LNCAP (cell line): ENCODE results near the gene RHEB.

Source experiments
- TF ChIP-seq, protein P1 (sequence below): fragments of 450-650 bp; IDR thresholded peaks from 2 replicates; pipeline ENCODE4 v1.5.1; 2017; ENCODE audit warnings: mild to moderate bottlenecking

Gene RHEB

GRCh38 chr7:151436446-151437158, 83.1 kb downstream of the RHEB start:
- TF ChIP-seq, protein P1, sequence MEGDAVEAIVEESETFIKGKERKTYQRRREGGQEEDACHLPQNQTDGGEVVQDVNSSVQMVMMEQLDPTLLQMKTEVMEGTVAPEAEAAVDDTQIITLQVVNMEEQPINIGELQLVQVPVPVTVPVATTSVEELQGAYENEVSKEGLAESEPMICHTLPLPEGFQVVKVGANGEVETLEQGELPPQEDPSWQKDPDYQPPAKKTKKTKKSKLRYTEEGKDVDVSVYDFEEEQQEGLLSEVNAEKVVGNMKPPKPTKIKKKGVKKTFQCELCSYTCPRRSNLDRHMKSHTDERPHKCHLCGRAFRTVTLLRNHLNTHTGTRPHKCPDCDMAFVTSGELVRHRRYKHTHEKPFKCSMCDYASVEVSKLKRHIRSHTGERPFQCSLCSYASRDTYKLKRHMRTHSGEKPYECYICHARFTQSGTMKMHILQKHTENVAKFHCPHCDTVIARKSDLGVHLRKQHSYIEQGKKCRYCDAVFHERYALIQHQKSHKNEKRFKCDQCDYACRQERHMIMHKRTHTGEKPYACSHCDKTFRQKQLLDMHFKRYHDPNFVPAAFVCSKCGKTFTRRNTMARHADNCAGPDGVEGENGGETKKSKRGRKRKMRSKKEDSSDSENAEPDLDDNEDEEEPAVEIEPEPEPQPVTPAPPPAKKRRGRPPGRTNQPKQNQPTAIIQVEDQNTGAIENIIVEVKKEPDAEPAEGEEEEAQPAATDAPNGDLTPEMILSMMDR: no peak

DNA sequence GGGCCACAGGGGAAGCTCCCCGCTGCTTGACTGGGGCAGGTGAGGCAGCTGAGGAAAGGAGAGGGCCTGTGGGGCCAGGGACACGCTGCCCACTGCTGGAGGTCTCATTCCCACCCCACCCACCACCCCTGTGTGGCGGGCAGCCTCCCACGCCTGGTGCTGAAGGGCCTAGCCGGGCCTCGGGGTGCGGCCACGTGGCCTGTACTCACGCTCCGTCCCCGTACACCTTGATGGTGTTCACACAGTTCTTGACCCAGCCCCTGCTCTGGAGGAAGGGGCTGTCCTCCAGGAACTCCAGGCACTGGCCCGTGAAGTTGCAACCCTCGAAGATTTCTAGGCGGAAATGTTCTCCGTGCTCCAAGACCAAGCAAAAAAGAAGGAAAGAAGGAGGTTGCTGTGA, 83.7 kb downstream of the RHEB start:
- TF ChIP-seq, protein P1: no peak

- TF ChIP-seq, protein P1: no peak
These were observed 84.4 kb downstream of the RHEB start for GRCh38 chr7:151435103-151435916.

- TF ChIP-seq, protein P1: no peak
These were observed 85.1 kb downstream of the RHEB start for GRCh38 chr7:151434549-151434948.

DNA sequence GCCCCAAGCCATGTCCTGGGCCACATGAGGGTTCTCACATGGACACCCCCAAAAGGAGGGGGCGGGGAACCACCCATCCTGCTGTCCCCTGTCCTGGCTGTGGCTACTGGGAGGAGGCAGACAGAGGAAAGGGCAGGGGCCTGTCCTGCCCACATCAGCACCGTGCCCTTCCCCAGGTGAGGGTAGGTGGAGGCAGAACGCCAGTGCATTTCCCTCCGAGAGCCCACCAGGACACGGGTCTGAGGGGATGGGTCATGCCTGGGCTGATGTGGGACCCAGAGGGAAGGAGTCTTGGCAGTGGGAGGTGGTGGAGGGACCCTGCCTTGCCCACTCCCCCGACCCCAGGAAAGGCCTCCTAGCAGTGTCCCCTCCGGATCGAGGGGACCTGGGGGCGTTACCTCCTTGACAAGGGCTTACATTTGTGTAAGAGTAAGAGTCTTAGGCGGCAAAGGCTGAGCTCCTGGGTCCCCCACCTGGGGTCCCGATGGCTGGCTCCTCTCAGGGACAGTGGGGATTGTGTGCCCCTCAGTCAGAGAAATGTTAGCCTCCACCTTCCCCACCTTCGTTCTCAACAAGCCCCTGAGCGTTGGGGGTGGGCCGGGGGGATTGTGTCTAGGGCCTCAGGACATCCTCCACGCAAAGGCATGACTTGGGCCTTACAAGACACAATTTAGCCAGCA, 85.8 kb downstream of the RHEB start:
- TF ChIP-seq, protein P1: no peak

GRCh38 chr7:151432658-151433521, 86.8 kb downstream of the RHEB start:
- TF ChIP-seq, protein P1: no peak
